T-helper 2 cell treated with Interferon-gamma antibody and Interleukin-4, amounts not matched to agents 100 ng/mL and 5 ng/mL, for 36 hours (primary cell): ENCODE results near the gene RHPN2. TPM values are rescaled to one million over a fixed set of nuclear protein-coding genes. Genes with fewer than 3 reads are reported as not detected.
"Not testable (repeated sequence)": the region's sequence is repeated elsewhere in the genome, so short reads cannot be mapped to it uniquely, and the experiment has no call there.

ENCODE experiments used
- intact Hi-C: fragments of 100-400 bp; cut with micrococcal nuclease; formaldehyde crosslinking; loops from one replicate; pipeline ENCODE4 v1.15.1; 2023
- total RNA-seq: library from RNA; stranded (reverse); gene quantifications from 2 replicates; pipeline ENCODE4 v1.2.3, GENCODE V29; 2022

RHPN2 gene
- total RNA-seq, 1 donor from 2014 or later, result 0.48 TPM

DNA sequence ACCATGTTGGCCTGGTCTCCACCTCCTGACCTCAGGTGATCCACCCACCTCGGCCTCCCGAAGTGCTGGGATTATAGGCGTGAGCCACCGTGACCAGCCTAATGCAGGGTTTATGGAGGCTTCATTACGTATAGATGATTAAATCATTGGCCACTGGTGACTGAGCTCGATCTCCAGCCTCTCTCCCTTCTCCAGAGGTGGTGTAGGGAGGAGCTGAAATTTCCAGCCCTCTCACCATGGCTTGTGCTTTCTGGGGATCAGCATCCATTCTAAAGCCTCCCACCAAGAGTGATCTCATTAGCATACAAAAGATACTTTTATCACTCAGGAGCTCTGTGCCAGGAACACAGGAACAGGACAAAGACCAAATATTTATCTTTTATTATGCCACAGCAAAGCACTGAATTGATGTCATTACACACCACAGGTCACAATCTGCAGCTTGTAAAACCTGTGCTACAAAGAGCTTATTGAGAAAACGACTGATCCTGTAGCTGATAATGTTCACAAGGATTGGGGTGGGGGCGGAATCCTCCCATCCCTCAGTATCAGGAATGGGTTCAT is 32.4 kb downstream of the RHPN2 start:
- intact Hi-C loops, result no loop called here

DNA sequence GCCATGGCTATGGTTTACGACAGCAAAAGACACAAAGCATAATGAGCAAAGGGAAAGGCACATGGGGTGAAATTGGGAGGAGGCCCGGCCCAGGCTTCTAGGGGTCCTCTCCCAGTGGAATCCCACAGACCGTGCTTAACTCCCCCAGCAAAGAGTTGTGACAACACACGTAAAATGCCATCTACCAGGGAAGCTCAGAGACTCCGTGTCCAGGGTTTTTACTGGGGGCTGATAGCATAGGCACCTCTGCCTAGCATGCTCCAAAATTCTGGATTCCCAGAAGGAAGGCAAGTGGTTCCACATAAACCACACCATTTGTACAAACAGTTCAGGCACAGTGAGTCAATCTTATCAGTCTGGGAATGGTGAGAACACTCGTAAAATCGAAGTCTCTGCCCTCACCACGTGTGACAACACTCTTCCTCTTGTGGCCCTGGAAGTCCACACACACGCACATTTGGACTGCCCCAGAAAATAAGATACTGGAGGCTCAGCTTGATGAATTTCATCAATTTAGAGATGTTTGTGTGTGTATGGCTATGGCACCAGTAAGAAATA is 34.9 kb downstream of the RHPN2 start:
- intact Hi-C loops, result no loop called here

DNA sequence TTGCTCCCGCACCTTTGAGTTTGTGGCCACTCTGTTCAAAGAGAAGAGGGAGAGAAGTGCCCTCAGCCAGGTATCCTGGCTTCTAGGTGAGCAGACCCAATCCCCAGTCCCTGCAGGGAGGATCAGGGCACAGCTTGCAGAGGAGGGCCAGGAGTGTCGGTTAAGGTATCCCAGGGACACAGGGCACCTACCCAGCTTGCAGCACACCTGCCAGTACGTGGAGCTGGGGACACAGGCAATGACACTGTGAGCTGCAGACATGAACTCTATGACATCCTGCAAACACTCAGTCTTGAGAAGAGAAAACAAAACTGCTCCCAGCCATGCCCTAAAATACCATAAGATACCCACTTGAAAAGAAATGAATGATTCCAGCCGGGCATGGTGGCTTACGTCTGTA is 38.1 kb downstream of the RHPN2 start:
- intact Hi-C loops, result not testable (repeated sequence)

GRCh38 chr19:33025468-33026238 is 39.0 kb downstream of the RHPN2 start:
- intact Hi-C loops, result not testable (repeated sequence)

- intact Hi-C loops, result no loop called here
Measured at GRCh38 chr19:33024398-33024797, 40.3 kb downstream of the RHPN2 start.

GRCh38 chr19:33022472-33023116 is 42.1 kb downstream of the RHPN2 start:
- intact Hi-C loops, result no loop called here

- intact Hi-C loops, result not testable (repeated sequence)
Measured at GRCh38 chr19:33010891-33011290, 53.8 kb downstream of the RHPN2 start.

DNA sequence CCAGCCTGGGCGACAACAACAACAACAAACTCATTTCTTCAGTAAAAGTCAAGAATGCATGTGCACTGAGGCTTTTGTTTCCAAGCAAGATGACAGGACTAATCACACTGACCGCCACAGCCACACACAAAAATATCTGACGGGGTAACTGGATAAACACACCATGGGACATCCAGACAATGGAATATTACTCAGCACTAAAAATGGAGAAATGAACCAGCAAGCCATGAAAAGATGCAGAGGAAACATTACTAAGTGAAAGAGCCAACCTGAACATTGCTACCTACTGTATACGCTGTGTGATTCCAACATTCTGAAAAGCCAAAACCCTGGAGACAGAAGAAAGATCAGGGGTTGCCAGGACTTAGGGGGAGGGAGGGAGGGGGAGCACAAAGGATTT is 56.0 kb downstream of the RHPN2 start:
- intact Hi-C loops, result no loop called here

GRCh38 chr19:33005440-33005839 is 59.2 kb downstream of the RHPN2 start:
- intact Hi-C loops, result no loop called here

DNA sequence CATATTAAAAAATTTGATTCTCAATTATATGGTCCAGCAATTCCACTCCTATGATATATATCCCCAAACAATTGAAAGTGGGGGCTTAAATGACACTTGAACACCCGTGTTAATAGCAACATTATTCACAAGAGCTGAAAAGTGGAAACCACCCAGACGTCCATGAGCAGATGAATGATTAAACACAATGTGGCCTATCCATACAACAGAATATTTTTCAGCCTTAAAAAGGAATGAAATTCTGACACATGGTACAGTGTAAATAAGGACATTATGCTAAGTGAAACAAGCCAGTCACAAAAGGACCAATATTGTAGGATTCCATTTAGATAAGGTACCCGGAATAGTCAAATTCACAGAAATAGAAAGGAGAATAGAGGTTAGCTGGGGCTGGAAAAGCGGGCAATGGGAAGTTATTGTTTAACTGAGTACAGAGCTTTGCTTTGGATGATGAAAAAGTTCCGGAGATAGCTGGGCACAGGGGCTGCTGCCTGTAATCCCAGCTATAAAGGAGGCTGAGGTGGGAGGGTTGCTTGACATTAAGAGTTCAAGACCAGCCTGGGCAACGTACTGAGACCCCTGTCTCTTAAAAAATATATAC is 61.2 kb downstream of the RHPN2 start:
- intact Hi-C loops, result not testable (repeated sequence)

DNA sequence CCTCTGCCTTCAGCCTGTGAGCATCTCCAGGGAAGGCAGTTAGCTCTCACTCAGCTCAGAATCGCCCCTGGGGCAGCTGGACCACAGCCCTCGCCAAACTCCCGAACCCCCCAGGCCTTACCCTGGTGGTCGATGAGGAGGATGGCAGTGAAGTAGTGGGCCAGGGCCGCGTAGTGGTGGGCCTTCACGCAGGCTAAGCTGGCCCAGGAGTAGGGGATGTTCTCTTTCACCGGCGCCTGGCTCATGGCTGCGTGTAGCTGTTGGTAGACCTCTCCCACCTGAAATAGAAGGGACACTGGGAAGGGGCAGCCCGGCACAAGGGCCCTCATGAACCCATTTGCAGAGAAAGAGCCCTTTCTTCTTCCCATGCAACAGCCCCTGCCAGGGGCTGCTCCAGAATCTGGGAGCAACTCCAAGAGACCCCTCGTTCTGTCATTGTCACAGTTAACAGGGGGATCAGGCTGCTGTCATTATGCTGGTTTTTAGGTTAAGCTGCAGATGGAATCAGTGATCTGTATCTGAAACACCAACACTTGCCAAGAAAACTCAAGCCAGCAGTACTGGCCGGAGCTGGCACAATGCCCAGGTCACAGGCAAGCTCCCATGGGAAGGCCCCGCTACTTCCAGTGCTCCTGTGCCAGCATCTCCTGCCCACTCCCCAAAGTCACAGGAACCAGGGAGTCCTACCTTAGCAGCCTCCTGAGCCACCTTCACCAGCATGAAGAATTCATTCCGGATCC is 62.4 kb downstream of the RHPN2 start:
- intact Hi-C loops, result not testable (repeated sequence)

DNA sequence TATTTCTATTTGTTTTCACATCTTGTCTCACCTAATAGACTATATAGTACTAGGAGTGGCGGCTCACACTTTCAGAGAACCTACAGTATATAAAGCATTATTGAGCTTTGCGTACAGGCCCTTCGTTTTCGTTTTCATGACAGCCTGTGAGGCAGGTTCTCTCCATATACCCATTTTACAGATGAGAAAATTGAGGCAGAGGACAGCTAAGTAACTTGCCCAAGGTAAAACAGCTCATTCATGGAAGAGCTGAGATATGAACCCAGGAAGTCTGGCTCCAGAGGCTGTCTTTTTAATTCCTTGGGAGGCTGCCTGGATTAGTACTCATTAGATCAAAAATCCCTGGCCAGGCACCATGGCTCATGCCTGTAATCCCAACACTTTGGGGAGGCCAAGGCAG is 63.8 kb downstream of the RHPN2 start:
- intact Hi-C loops, result no loop called here

- intact Hi-C loops, result no loop called here
Measured at GRCh38 chr19:33000510-33000909, 64.2 kb downstream of the RHPN2 start.

DNA sequence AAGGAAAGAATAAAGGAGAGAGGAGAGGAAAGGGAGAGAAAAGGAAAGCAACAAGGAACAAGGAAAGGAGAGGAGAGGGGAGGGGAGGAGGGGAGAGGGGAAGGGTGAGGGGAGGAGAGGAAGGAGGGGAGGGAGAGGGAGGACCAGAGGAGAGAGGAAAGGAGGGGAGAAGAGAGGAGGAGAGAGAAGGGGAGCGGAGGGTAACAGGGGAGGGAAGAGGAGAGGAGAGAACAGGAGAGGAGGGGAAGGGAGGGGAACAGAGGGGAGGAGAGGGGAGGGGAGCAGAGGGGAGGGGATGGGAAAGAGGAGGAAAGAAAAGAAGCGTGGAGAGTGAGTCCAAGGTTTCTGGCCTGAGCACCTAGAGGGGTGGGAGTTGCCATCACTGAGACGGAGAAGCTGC is 66.0 kb downstream of the RHPN2 start:
- intact Hi-C loops, result no loop called here

DNA sequence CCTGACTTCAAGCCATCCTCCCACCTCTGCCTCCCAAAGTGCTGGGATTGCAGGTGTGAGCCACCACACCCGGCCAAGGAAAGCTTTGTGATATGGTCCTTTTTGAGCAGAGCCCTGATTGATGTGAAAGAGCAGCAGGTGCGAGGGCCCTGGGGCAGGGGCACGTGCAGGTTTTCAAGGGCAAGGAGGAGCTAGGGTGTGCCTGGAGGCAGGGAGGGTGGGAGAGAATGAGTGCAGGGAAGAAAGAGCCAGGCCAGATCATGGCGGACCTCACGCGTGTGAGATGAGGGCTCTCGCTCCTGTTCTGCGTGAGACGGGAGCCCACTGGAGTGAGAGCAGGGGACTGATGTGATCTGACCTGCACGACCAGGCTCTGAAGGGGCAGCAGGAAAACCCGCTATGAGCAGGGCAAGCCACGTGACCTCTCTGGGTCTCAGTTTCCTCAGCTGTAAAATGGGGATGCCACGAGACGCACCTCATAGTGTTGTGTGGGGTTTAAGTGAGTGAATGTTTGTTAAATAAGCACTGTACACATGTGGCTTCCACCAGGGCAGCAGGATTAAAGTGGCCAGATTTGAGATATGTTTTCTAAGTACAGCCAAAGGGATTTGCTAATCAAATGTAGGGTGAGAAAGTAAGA is 66.9 kb downstream of the RHPN2 start:
- intact Hi-C loops, result no loop called here

GRCh38 chr19:32997061-32997464 is 67.6 kb downstream of the RHPN2 start:
- intact Hi-C loops, result not testable (repeated sequence)

DNA sequence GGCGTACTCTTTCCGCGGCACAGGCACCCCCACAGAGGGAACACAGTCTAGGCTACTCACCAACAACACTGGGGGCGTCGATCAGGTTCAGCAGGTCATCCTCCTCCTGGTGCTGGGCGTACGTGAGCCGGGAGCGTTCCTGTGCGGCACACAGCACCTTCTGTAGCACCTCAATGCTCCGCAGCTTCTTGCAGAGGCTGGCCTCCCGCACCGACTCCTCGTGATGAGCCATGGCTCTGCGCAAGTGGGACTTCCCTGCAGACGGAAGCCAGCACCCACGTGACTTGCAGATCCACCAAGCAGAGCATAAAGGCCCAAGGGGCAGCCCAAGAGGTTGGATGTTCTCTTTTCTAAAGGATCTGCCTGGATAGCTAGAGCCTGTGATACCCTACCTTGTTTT is 68.7 kb downstream of the RHPN2 start:
- intact Hi-C loops, result not testable (repeated sequence)

DNA sequence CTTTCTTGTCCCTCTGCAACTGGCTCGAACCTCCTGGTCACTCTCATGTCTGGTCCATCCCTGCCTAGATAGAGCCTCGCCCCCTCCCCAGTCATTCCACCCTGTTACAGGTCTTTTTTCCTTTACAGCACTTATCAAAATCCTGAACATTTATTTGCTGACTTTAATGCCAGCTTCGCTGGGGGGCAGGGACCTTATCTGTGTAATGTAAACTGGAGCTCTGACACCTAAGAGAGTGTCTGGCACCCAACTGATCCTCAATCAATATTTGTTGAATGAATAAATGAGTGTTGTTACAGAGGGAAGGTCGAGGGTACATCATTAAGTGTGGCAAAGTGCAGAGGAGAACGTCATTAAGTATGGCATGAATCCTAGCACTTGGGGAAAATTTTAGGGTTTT is 76.0 kb downstream of the RHPN2 start:
- intact Hi-C loops, result no loop called here

DNA sequence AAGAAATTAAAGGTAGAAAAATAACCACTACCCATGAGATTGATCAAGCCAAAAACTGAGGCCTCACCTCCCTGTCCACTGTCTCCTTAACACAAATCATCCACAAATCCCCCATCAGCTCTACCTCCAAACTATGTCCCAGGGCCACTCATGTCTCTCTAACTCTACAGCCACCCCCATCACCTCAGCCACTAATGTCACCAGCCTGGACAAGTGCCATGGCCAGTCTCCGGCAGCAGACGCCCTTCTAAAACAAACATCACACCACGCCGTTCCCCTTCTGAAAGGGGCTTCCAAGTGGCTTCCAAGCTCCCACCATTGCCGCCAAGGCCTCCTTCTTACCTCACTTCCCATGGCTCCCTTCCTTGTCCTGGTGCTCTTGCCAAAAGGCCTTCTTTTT is 76.4 kb downstream of the RHPN2 start:
- intact Hi-C loops, result not testable (repeated sequence)

DNA sequence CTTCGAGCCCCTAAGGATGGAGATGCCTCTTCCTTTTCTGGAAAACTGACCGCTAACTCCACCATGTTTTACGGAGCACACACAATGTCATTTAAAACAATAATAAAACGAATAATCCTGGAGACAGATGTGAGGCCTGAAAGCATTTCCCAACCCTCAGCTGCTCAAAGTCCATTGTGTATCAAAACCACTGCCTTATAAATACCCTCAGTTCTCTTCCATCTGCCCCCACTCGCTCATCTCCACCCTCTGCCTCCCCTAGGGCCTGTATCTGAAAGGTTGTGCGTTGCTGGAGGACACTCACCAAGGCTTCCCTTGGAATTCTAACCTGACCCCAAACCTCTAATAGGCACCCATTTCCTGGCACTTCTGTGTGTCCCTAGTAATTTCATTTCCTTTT is 82.2 kb downstream of the RHPN2 start:
- intact Hi-C loops, result not testable (repeated sequence)

DNA sequence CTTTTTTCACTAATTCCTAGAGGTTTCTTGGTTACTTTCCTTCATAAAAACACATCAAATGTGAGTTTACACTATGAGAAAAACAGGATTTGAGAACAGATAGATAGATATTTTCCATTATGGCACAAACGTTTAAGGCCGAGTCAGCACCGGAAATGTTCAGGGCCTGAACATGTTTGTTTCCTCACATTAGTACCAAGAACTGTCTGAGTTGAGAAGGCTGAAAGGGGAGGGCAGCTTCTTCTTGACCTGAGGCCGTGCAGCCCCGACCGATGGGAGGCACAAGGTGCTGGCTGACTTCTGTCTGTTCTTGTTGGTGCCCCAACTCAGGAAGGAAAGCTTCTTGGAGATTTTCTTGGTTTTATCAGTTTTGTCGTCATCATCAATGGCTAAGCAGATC is 84.9 kb downstream of the RHPN2 start:
- intact Hi-C loops, result loop anchor here (10.0 kb wide), 1 partner anchor 635 kb away; the partner anchor contains the start of gene ZNF507
